HG03066 (cell line): ENCODE data around the gene NAA16.
"Not testable (repeated sequence)": the region's sequence is repeated elsewhere in the genome, so short reads cannot be mapped to it uniquely, and the experiment has no call there.

Experiments used
- ATAC-seq: cut with Tn5 transposase; IDR thresholded peaks from one replicate; pipeline ENCODE4 v1.9.1; 2021; ENCODE audit warnings: low read depth; ENCODE audit not compliant: unreplicated experiment

Gene NAA16

GRCh38 chr13:41403983-41404382 lies 92.9 kb downstream of the NAA16 start:
- no peak for ATAC-seq

DNA sequence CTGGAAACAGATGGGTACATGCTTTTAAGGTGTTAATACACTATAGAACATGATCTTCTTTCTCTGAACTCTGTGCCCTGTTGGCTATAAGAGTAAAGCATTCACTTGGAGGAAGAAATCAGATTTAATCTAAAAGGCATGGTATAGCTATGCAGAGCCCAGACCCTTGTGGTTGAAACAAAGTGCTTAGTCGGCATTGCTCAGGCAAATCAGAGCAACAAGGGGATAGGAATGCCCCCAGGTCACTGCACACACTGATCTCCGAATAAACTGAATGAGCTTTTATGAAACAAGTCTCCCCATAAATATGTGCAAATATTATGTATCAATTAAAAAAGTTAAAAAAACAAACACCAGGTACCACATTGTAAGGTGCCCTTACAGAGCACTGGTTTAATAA lies 94.3 kb downstream of the NAA16 start:
- no peak for ATAC-seq

DNA sequence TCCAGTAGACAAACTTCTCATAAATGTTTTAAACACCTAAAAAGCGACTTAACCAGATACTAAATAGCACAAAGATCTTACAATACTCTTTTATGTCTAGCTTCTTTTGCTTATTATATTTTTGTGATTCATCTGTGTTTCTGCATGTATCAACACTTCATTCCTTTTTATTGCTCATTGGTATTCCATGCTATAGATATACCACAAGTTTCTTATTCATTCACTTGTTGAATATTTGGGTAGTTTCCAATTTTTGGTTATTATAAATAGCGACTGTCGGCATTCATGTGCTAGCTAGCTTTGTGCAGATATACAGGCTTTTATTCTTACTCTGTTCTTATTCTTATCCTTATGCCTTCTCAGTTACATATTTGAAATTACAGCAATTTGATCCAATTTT lies 96.3 kb downstream of the NAA16 start:
- no peak for ATAC-seq

DNA sequence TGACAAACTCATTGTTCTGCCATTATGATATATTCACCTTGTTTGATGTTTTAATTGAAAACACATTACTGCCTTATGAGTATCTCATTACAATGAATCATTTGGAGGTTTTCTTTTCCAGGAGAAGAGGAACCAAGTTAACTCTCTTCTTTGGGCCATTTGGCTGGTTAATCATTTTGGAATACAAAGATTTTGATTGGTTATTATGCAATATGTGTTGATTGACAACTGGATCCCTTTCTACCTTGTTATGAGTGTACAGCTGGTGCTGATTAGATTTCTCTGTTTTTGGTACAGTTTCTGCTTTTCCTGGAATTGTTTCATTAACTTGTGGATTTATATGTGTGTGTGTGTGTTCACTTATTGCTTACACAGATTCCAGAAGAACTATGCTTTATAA lies 97.1 kb downstream of the NAA16 start:
- no peak for ATAC-seq

- ATAC-seq, result no peak
Measured at GRCh38 chr13:41408746-41409145, 97.7 kb downstream of the NAA16 start.

- ATAC-seq, result no peak
Measured at GRCh38 chr13:41409611-41410010, 98.5 kb downstream of the NAA16 start.

DNA sequence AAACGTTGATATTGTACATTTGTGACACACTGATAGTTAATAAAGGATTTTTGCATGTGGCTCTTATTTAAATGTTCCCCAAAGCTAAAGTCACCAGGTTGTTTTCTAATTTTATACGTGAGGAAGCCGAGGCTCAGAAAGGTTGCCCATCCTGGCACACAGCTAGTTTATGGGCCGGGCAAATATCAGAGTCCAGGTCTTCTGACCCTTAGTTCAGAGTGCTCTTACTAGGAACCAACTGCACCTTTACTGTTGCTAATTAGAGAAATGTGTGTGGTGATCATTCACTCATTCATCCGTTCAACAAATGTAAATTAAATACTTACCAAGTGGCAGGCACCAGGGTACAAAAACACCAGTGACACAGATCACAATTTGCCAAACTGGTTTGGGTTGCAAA lies 100.0 kb downstream of the NAA16 start:
- ATAC-seq, result no peak

DNA sequence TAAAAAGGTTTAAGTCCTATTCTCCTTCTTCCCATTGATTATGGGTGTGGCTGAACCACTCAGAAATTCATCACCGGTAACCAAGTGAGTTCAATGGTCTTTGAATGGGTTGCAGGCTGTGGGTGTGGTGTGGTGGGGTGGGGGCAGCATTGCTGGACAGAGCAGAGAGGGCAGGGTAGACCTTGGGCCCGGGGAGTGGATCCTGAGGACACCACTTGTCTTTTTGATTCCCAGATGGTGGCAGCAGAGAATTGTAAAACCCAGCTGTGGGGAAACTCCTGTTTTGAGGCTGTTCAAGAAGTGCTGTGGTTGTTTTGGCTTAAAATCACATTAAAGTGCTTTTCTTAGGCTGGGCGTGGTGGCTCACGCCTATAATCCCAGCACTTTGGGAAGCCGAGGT lies 100.5 kb downstream of the NAA16 start:
- no peak for ATAC-seq

- ATAC-seq, result no peak
Measured at GRCh38 chr13:41413872-41414271, 102.8 kb downstream of the NAA16 start.

- no peak for ATAC-seq
Measured at GRCh38 chr13:41416276-41416675, 105.2 kb downstream of the NAA16 start.

- no peak for ATAC-seq
Measured at GRCh38 chr13:41418027-41418426, 107.0 kb downstream of the NAA16 start.

GRCh38 chr13:41418731-41419130 lies 107.7 kb downstream of the NAA16 start:
- no peak for ATAC-seq

DNA sequence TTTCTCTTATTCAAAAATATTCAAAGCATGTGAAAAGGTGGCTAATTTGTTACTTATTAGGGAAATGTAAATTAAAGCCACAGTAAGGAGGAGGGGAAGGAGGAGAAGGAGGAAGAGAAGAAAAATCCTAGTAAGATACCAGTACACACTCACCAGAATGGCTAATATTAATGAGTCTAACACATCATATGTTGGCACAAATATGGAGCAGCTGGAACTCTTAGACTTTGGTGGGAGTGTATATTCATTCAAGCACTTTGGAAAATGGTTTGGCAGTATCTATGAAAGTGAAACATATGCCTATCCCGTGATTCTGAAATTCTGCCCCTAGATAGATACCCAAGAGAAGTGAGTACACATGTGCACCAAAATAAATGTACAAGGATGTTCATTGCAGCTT lies 108.1 kb downstream of the NAA16 start:
- no peak for ATAC-seq

- ATAC-seq, result no peak
Measured at GRCh38 chr13:41420146-41420545, 109.1 kb downstream of the NAA16 start.

- ATAC-seq, result not testable (repeated sequence)
Measured at GRCh38 chr13:41421330-41421729, 110.3 kb downstream of the NAA16 start.

- ATAC-seq, result not testable (repeated sequence)
Measured at GRCh38 chr13:41421983-41422382, 110.9 kb downstream of the NAA16 start.

- ATAC-seq, result not testable (repeated sequence)
Measured at GRCh38 chr13:41423259-41423658, 112.2 kb downstream of the NAA16 start.

DNA sequence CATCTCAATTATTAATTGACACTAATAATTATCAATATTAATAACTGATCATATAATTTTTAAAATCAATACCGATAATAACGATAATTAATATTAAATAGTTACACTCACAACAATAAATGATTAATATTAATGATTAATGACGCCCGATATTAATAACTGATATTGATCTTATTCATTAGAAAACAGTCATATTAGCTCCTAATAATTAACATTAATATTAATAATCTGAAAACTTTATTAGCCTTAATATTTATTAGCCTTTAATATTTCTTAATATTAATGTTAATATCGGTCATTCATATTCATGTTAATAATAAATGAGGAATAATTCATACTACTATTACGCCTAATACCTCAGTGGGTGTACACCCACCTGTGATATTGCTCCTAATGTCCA lies 113.6 kb downstream of the NAA16 start:
- ATAC-seq, result not testable (repeated sequence)

DNA sequence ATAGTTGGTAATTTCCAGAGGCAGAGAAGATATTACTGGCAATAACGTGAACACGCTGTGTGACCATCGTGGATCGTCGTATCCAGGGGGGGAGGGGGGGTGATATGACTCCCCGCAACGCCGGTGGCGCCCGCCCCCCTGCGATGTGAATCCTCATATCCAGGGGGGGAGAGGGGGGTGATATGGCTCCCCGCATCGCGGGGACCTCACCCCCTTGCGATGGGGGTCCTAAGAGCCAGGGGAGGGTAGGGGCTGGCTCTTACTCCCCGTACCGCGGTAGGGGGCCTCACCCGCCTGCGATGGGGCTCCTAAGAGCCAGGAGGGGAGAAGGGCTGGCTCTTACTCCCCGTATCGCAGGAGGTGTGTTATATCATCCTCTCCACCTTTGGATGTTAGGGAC lies 115.0 kb downstream of the NAA16 start:
- ATAC-seq, result no peak
